ENCODE data around the gene MACROD2.
A peak's percentile ranks its signal among the peaks of the same experiment; 100 is the strongest.

The MACROD2 gene

DNA sequence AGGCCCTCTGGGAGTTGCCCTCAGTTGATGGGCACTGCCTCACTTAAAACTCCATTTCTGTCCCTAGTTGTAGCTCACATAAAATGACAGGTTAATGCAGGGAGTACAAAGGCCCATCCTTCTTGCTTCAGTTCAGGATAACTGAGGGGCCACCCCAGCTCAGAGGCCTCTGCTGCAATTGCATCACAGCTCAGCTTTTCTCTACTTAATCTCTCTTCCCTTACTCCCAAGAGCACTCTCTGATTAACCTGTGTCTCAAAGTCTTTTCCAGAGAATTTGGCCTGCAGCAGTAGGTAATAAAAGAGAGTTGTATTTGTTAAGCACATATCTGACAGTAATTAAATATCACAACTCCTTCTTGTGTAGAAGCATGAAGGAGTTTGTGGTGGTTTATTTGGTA is 383.0 kb downstream of the MACROD2 start:
- TF ChIP-seq, protein P1, sequence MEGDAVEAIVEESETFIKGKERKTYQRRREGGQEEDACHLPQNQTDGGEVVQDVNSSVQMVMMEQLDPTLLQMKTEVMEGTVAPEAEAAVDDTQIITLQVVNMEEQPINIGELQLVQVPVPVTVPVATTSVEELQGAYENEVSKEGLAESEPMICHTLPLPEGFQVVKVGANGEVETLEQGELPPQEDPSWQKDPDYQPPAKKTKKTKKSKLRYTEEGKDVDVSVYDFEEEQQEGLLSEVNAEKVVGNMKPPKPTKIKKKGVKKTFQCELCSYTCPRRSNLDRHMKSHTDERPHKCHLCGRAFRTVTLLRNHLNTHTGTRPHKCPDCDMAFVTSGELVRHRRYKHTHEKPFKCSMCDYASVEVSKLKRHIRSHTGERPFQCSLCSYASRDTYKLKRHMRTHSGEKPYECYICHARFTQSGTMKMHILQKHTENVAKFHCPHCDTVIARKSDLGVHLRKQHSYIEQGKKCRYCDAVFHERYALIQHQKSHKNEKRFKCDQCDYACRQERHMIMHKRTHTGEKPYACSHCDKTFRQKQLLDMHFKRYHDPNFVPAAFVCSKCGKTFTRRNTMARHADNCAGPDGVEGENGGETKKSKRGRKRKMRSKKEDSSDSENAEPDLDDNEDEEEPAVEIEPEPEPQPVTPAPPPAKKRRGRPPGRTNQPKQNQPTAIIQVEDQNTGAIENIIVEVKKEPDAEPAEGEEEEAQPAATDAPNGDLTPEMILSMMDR (IDR thresholded peaks at IDR 0.05; ENCODE audit: insufficient read depth, low read depth, low read length, missing control alignments), result no peak
- DNase-seq (ENCODE audit: low read depth), result no peak
- no peak overlapping the region for H3K4me3 ChIP-seq (ENCODE audit: low read depth, low read length)

DNA sequence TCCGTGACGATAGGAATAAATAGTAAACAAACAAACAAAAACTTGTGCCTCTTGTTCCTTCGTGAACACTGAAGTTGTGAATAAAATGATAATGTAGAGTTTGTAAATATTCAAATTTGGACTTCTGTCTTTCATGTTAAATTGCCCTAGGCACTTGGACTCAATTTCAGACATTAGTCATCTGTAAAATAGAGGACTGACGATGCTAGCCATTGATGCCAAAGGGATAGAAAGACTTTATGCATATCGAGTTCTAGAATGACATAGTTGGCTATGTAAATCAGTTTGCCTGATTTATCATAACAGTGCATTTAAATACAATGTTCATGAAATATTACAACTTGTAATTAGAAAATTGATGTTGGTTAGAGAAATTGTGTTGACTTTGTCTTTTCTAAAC is 388.0 kb downstream of the MACROD2 start:
- TF ChIP-seq, protein P1 (IDR thresholded peaks at IDR 0.05; ENCODE audit: insufficient read depth, low read depth, low read length, missing control alignments), result no peak
- no peak for DNase-seq (ENCODE audit: low read depth)
- H3K4me3 ChIP-seq (ENCODE audit: low read depth, low read length), result no peak overlapping the region

DNA sequence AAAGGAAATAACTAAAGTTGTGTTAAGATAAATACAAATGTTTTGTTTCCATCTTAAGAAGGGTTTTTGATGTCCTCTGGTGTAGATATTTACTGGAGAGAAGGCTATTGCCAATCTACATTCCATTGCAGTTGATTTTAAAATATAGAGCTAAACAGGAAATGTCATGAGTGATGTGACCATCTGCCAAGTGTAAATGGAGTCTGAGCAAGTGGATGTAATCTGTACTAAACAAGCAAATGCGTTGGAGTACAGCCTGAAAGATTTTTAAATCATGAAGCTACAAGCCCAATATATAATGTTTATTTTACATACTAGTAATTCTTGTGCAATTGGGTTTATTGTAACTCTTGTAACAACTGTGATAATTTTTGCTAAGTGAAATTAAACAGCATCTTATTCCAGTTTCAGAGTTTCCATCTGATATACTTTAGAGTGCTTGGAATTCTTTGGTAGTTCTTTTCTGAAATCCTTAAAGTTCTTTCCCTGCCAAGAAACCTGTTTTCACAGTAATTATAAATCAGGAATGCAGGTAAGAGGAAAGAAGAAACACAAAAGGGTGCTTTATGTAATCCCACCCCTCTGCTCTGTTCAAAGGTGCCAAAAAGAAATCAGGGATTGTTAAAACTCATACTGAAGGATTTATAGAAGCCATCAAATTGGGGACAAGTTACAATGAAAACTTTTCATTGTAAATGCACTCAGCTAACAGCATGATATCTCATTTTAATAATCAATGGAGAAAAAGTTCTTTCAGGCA is 389.3 kb downstream of the MACROD2 start:
- DNase-seq (ENCODE audit: low read depth), result no peak
- TF ChIP-seq, protein P1 (IDR thresholded peaks at IDR 0.05; ENCODE audit: insufficient read depth, low read depth, low read length, missing control alignments), result no peak
- H3K4me3 ChIP-seq (ENCODE audit: low read depth, low read length), result no peak overlapping the region

DNA sequence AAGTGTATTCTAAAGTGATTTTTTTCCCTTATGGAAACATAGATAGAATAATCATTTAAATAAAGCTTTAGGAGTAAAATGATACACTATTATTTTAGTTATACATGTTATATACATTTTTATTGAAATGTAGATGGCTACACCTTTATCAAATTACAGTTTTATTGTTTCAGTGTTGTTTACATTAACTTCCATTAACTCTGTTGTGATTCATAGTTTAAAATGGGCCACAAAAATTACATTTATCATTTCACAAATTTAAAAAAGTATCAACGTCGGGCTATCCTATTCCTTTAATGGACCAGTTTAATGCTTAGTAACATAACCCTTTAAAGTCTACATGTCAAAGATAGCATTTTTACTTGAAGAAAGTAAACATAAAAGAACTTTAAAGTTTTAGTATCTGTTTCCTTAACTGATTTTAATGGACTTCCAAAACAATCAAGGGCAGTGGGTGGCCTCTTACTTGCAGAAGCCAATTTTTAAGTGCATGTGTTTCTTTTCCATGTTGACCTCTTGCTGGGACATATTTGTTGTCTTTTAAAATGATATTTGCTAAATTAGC is 389.9 kb downstream of the MACROD2 start:
- no peak for DNase-seq (ENCODE audit: low read depth)
- H3K4me3 ChIP-seq (ENCODE audit: low read depth, low read length), result no peak overlapping the region
- TF ChIP-seq, protein P1 (IDR thresholded peaks at IDR 0.05; ENCODE audit: insufficient read depth, low read depth, low read length, missing control alignments), result no peak

DNA sequence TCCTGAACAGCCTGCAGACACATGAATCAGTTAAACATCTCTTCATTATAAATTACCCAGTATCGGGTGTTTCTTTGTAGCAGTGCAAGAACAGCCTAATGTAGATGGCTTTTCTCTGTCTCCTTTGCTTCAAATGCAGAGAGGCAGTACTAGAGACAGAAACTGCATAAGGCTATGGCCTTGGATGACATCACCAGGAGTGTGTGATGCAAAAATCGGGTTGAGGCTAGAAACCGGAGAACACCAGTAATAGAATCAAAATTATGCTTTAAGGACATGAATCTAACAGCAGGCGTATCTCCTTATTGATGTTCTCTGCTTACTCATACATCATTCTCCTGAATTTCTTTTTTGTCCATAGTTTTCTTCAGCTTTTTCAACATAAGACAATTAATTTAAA is 391.4 kb downstream of the MACROD2 start:
- H3K4me3 ChIP-seq (ENCODE audit: low read depth, low read length), result no peak overlapping the region
- no peak for DNase-seq (ENCODE audit: low read depth)
- TF ChIP-seq, protein P1 (IDR thresholded peaks at IDR 0.05; ENCODE audit: insufficient read depth, low read depth, low read length, missing control alignments), result no peak

DNA sequence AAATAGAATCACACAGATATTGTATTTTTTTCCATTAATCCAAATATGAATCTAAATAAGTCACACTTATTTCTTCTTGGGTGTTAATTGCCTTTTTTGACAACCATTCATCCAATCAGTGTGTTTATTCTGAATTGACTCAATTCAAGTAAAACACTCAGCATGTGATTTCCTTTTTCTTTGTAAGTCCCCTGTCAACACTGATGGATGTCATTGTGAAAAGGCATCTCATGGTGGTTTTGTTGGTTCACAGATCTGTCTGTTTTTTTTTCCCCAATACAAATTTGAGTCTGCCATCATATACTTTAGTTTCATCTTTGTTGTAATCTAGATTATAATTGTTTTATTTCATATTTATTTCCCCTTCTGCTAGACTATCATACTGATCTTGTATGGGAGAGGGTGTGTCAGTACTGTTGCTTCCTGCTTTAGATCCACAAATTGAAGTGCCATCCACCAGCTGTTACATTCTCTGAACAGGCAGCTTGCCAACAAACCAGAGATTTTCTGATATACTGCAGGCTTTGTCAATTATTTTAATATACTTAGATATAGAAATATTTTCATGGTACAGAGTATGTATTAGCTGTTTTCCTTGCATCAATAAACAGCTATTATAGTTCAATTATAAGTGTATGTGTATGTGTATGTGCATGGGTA is 406.3 kb downstream of the MACROD2 start:
- H3K4me3 ChIP-seq (ENCODE audit: low read depth, low read length), result no peak overlapping the region
- DNase-seq (ENCODE audit: low read depth), result peak; percentile 8
- TF ChIP-seq, protein P1 (IDR thresholded peaks at IDR 0.05; ENCODE audit: insufficient read depth, low read depth, low read length, missing control alignments), result no peak
